Liver (tissue), 9 donors: ENCODE results near the gene NCOR1. TPM values are rescaled to one million over a fixed set of nuclear protein-coding genes. Genes with fewer than 3 reads are reported as not detected.

Experiments used
- DNase-seq: peaks from one replicate; pipeline ENCODE4 v3.0.0-alpha.2; 2017; ENCODE audit warnings: low spot score
- H3K27ac ChIP-seq, 2 donors: one replicate each; pipeline ENCODE4 v1.7.0; 2013; ENCODE audit warnings: inconsistent platforms in 2 of 2, low read length in 2 of 2, control low read depth in 1 of 2, low read depth in 1 of 2, mild to moderate bottlenecking in 1 of 2
- H3K27me3 ChIP-seq, 4 donors: one replicate each; pipeline versions ENCODE4 v1.6.1 to v1.7.0; 2013; ENCODE audit warnings: low read length in 3 of 4, inconsistent platforms in 1 of 4, mild to moderate bottlenecking in 1 of 4, moderate library complexity in 1 of 4; ENCODE audit not compliant: control insufficient read depth in 4 of 4, insufficient read depth in 4 of 4
- H3K36me3 ChIP-seq, 4 donors: one replicate each; pipeline versions ENCODE4 v1.6.1 to v1.7.0; 2013; ENCODE audit warnings: low read length in 3 of 4, mild to moderate bottlenecking in 3 of 4, low read depth in 1 of 4, moderate library complexity in 1 of 4; ENCODE audit not compliant: control insufficient read depth in 4 of 4, insufficient read depth in 3 of 4
- H3K4me1 ChIP-seq, 4 donors: one replicate each; pipeline versions ENCODE4 v1.6.1 to v1.7.0; 2013; ENCODE audit warnings: low read length in 3 of 4, mild to moderate bottlenecking in 3 of 4, moderate library complexity in 1 of 4; ENCODE audit not compliant: control insufficient read depth in 4 of 4, insufficient read depth in 4 of 4
- H3K4me3 ChIP-seq, 3 donors: one replicate each; pipeline versions ENCODE4 v1.6.1 to v1.7.0; 2013; ENCODE audit warnings: low read length in 3 of 3, control low read depth in 1 of 3, low read depth in 1 of 3, mild to moderate bottlenecking in 1 of 3
- H3K9ac ChIP-seq, 2 donors: one replicate each; pipeline ENCODE4 v1.7.0; 2013; ENCODE audit warnings: low read length in 2 of 2, mild to moderate bottlenecking in 2 of 2, moderate library complexity in 2 of 2, control low read depth in 1 of 2, low read depth in 1 of 2
- H3K9me3 ChIP-seq, 4 donors: one replicate each; pipeline versions ENCODE4 v1.6.1 to v1.7.0; 2013; ENCODE audit warnings: low read length in 3 of 4; ENCODE audit not compliant: control insufficient read depth in 4 of 4
- EGR1 ChIP-seq, 2 donors: IDR thresholded peaks; 2 replicates each; pipeline ENCODE4 v1.6.1; 2016 to 2018; ENCODE audit warnings: antibody characterized with exemption in 2 of 2, low read depth in 2 of 2
- FOXA1 ChIP-seq: IDR thresholded peaks from 2 replicates; pipeline ENCODE4 v1.6.1; 2016; ENCODE audit warnings: antibody characterized with exemption
- FOXA2 ChIP-seq: IDR thresholded peaks from 2 replicates; pipeline ENCODE4 v1.6.1; 2016; ENCODE audit warnings: antibody characterized with exemption
- GABPA ChIP-seq, 2 donors: IDR thresholded peaks in 1 of 2; conservative IDR thresholded peaks in 1 of 2; 2 replicates each; pipeline ENCODE4 v1.6.1; 2016; ENCODE audit warnings: antibody characterized with exemption in 2 of 2, mild to moderate bottlenecking in 1 of 2, moderate library complexity in 1 of 2
- HNF4A ChIP-seq, 2 donors: conservative IDR thresholded peaks; 2 replicates each; pipeline ENCODE4 v1.6.1; 2016; ENCODE audit warnings: antibody characterized with exemption in 2 of 2, mild to moderate bottlenecking in 2 of 2
- HNF4G ChIP-seq: IDR thresholded peaks from 2 replicates; pipeline ENCODE4 v1.6.1; 2016; ENCODE audit warnings: antibody characterized with exemption
- JUND ChIP-seq, 2 donors: IDR thresholded peaks; 2 replicates each; pipeline ENCODE4 v1.6.1; 2016; ENCODE audit warnings: antibody characterized with exemption in 2 of 2
- NR2F2 ChIP-seq: IDR thresholded peaks from 2 replicates; pipeline ENCODE4 v1.6.1; 2016; ENCODE audit warnings: antibody characterized with exemption
- RAD21 ChIP-seq, 2 donors: IDR thresholded peaks; 2 replicates each; pipeline ENCODE4 v1.6.1; 2016; ENCODE audit warnings: antibody characterized with exemption in 2 of 2, mild to moderate bottlenecking in 2 of 2
- RXRA ChIP-seq, 2 donors: IDR thresholded peaks; 2 replicates each; pipeline ENCODE4 v1.6.1; 2017 to 2018; ENCODE audit warnings: antibody characterized with exemption in 2 of 2, mild to moderate bottlenecking in 1 of 2
- SP1 ChIP-seq: IDR thresholded peaks from 2 replicates; pipeline ENCODE4 v1.6.1; 2018; ENCODE audit warnings: antibody characterized with exemption, mild to moderate bottlenecking
- TAF1 ChIP-seq: conservative IDR thresholded peaks from 2 replicates; pipeline ENCODE4 v1.6.1; 2016; ENCODE audit warnings: antibody characterized with exemption, mild to moderate bottlenecking
- YY1 ChIP-seq: IDR thresholded peaks from 2 replicates; pipeline ENCODE4 v1.6.1; 2016; ENCODE audit warnings: antibody characterized with exemption, mild to moderate bottlenecking
- WGBS: extraction: QIAGEN DNeasy Blood & Tissue Kit; methylation state at CpG from one replicate; pipeline ENCODE4 v1.1.7; 2013; 5-methylcytosine and 5-hydroxymethylcytosine counted together
- polyA plus RNA-seq, 2 donors: library from polyadenylated mRNA; stranded (reverse) in 1 of 2; unstranded in 1 of 2; fragments of 200-250 nt in 1 of 2; fragments of >200 nt in 1 of 2; fragmentation: Nextera tagmentation in 1 of 2; extraction: Ambion mirVana in 1 of 2; gene quantifications; one replicate each; pipeline versions ENCODE4 v1.2.1 to v1.2.3, GENCODE V29; 2013 to 2015
- total RNA-seq, 2 donors: library from RNA; depleted of rRNA; stranded (reverse); fragments of >200 nt; gene quantifications; one replicate each; pipeline ENCODE4 v1.2.3, GENCODE V29; 2014
- TF ChIP-seq, protein P1 (sequence below): IDR thresholded peaks from 2 replicates; pipeline ENCODE4 v1.6.1; 2016; ENCODE audit warnings: antibody characterized with exemption, mild to moderate bottlenecking
- TF ChIP-seq, protein P2 (sequence below): fragments of 150-350 bp; IDR thresholded peaks from 2 replicates; pipeline ENCODE4 v1.5.1; 2017; ENCODE audit warnings: improper control_type of control experiment, low read depth, low read length; ENCODE audit not compliant: missing input control
- TF ChIP-seq, protein P3 (sequence below): IDR thresholded peaks from 2 replicates; pipeline ENCODE4 v1.6.1; 2016; ENCODE audit warnings: antibody characterized with exemption
- donor health status: healthy.
- donor health status: healthy.
- donor health status: healthy.
- donor health status: healthy.
- donor health status: healthy.

Gene NCOR1
- total and polyA plus RNA-seq, 4 donors, result 23.6 to 94.8 (median 77.0) TPM

DNA sequence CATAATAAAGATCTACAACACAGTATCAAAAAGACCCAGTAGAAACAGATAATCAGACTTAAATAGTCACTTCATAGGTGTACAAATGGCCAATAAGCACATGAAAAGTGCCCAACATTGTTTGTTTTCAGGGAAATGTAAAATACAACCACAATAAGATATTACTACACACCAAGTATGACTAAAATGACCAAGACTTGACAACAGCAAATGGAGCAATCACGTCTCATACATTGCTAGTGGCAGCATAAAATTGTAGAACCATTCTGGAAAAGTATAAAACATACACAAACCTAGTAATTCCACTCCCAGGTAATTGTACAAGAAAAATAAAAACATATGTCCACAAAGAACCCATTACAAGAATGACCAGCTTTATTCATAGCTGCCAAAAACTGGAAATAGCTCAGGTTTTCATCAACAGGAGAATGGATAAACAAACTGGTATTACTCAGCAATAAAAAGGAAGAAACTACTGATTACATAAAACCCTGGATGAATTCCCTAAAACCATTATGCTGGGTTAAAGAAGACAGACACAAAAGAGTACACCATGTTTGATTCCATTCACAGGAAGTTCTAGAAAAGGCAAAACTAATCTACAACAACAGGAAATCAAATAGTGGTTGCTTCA lies 130.2 kb downstream of the NCOR1 start (continued):
- TF ChIP-seq, protein P1, sequence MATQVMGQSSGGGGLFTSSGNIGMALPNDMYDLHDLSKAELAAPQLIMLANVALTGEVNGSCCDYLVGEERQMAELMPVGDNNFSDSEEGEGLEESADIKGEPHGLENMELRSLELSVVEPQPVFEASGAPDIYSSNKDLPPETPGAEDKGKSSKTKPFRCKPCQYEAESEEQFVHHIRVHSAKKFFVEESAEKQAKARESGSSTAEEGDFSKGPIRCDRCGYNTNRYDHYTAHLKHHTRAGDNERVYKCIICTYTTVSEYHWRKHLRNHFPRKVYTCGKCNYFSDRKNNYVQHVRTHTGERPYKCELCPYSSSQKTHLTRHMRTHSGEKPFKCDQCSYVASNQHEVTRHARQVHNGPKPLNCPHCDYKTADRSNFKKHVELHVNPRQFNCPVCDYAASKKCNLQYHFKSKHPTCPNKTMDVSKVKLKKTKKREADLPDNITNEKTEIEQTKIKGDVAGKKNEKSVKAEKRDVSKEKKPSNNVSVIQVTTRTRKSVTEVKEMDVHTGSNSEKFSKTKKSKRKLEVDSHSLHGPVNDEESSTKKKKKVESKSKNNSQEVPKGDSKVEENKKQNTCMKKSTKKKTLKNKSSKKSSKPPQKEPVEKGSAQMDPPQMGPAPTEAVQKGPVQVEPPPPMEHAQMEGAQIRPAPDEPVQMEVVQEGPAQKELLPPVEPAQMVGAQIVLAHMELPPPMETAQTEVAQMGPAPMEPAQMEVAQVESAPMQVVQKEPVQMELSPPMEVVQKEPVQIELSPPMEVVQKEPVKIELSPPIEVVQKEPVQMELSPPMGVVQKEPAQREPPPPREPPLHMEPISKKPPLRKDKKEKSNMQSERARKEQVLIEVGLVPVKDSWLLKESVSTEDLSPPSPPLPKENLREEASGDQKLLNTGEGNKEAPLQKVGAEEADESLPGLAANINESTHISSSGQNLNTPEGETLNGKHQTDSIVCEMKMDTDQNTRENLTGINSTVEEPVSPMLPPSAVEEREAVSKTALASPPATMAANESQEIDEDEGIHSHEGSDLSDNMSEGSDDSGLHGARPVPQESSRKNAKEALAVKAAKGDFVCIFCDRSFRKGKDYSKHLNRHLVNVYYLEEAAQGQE, result no peak
- no peak for TF ChIP-seq GABPA (IDR thresholded peaks at IDR 0.05 in 1 of 2, conservative IDR thresholded peaks at IDR 0.05 in 1 of 2)

DNA sequence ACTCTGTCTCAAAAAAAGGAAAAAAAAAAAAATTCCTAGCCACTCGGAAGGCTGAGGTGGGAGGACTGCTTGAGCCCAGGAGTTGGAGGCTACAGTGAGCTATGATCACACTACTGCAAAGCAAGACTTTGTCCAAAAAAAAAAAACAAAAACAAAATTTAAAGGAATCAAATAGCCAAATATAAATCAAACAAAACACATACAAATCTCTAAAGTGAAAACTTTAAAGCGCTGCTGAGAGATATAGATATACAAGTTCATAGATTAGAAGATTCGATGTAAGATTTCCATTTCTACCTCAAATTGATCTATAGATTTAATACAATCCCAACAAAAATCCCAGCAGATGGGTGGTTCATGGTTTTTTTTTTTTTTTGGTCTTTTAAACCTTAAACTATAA lies 132.1 kb downstream of the NCOR1 start:
- Histone ChIP-seq H3K4me3 (no peak overlapping the region), H3K9me3 (no peaks in the 10 kb centered on the region), H3K27me3 (no peaks in the 10 kb centered on the region), H3K27ac (no peak overlapping the region), H3K36me3 (peaks cover 10 to 39% (median 22%) of the 10 kb centered on the region in 4 donors), H3K4me1 (peaks cover 0 to 2% (median 0%) of the 10 kb centered on the region in 4 donors), H3K9ac (no peak overlapping the region)
- TF ChIP-seq, protein P1, result no peak
- TF ChIP-seq, protein P2, sequence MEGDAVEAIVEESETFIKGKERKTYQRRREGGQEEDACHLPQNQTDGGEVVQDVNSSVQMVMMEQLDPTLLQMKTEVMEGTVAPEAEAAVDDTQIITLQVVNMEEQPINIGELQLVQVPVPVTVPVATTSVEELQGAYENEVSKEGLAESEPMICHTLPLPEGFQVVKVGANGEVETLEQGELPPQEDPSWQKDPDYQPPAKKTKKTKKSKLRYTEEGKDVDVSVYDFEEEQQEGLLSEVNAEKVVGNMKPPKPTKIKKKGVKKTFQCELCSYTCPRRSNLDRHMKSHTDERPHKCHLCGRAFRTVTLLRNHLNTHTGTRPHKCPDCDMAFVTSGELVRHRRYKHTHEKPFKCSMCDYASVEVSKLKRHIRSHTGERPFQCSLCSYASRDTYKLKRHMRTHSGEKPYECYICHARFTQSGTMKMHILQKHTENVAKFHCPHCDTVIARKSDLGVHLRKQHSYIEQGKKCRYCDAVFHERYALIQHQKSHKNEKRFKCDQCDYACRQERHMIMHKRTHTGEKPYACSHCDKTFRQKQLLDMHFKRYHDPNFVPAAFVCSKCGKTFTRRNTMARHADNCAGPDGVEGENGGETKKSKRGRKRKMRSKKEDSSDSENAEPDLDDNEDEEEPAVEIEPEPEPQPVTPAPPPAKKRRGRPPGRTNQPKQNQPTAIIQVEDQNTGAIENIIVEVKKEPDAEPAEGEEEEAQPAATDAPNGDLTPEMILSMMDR, result no peak
- TF ChIP-seq FOXA1, result no peak
- no peak for TF ChIP-seq HNF4A (conservative IDR thresholded peaks at IDR 0.05)
- TF ChIP-seq RXRA (IDR thresholded peaks at IDR 0.05), result no peak
- TF ChIP-seq EGR1 (IDR thresholded peaks at IDR 0.05; ENCODE audit: low read depth in 2 of 2), result no peak
- no peak for TF ChIP-seq FOXA2
- no peak for TF ChIP-seq TAF1
- TF ChIP-seq JUND (IDR thresholded peaks at IDR 0.05), result no peak
- TF ChIP-seq, protein P3, sequence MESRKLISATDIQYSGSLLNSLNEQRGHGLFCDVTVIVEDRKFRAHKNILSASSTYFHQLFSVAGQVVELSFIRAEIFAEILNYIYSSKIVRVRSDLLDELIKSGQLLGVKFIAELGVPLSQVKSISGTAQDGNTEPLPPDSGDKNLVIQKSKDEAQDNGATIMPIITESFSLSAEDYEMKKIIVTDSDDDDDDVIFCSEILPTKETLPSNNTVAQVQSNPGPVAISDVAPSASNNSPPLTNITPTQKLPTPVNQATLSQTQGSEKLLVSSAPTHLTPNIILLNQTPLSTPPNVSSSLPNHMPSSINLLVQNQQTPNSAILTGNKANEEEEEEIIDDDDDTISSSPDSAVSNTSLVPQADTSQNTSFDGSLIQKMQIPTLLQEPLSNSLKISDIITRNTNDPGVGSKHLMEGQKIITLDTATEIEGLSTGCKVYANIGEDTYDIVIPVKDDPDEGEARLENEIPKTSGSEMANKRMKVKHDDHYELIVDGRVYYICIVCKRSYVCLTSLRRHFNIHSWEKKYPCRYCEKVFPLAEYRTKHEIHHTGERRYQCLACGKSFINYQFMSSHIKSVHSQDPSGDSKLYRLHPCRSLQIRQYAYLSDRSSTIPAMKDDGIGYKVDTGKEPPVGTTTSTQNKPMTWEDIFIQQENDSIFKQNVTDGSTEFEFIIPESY, result no peak
- TF ChIP-seq NR2F2, result no peak
- TF ChIP-seq RAD21 (IDR thresholded peaks at IDR 0.05), result no peak
- no peak for TF ChIP-seq YY1
- no peak for TF ChIP-seq GABPA (IDR thresholded peaks at IDR 0.05 in 1 of 2, conservative IDR thresholded peaks at IDR 0.05 in 1 of 2)
- no peak for TF ChIP-seq SP1
- no peak for TF ChIP-seq HNF4G
- DNase-seq, result no peak
- 99% methylated on average over 3 of the region's 3 CpGs for WGBS
